Neural cell (in vitro differentiated cells): ENCODE data around the gene VSIG10L.

Experiments
- CTCF ChIP-seq: fragments of 450-650 bp; IDR thresholded peaks from 2 replicates; pipeline ENCODE4 v1.5.1; 2014; ENCODE audit warnings: antibody characterized with exemption, mild to moderate bottlenecking, moderate library complexity; ENCODE audit not compliant: poor library complexity, severe bottlenecking
- EP300 ChIP-seq: fragments of 450-650 bp; conservative IDR thresholded peaks from 2 replicates; pipeline ENCODE4 v1.6.1; 2014; ENCODE audit warnings: antibody characterized with exemption, mild to moderate bottlenecking, moderate library complexity; ENCODE audit not compliant: poor library complexity, severe bottlenecking
- EZH2 ChIP-seq: fragments of 200-600, 300-800 bp; shearing (Covaris generic), sonication (generic); IDR thresholded peaks from 2 replicates; pipeline ENCODE4 v1.6.1; 2014; ENCODE audit warnings: antibody characterized with exemption, low read length, borderline replicate concordance, mild to moderate bottlenecking; ENCODE audit not compliant: insufficient read depth, poor library complexity, severe bottlenecking
- MXI1 ChIP-seq: fragments of 450-650 bp; conservative IDR thresholded peaks from 2 replicates; pipeline ENCODE4 v1.6.1; 2014; ENCODE audit warnings: antibody characterized with exemption, mild to moderate bottlenecking; ENCODE audit not compliant: poor library complexity, severe bottlenecking
- POLR2AphosphoS5 ChIP-seq: IDR thresholded peaks from 2 replicates; pipeline ENCODE4 v1.6.1; 2012
- REST ChIP-seq: IDR thresholded peaks from 2 replicates; pipeline ENCODE4 v1.6.1; 2012; ENCODE audit warnings: borderline replicate concordance
- SMC3 ChIP-seq: fragments of 450-650 bp; conservative IDR thresholded peaks from 2 replicates; pipeline ENCODE4 v1.6.1; 2014; ENCODE audit warnings: antibody characterized with exemption, mild to moderate bottlenecking, moderate library complexity; ENCODE audit not compliant: poor library complexity
- TAF1 ChIP-seq: IDR thresholded peaks from 2 replicates; pipeline ENCODE4 v1.6.1; 2012; ENCODE audit warnings: low read depth

- TF ChIP-seq POLR2AphosphoS5 = no peak
- TF ChIP-seq EZH2 = no peak
- no peak for TF ChIP-seq SMC3
- TF ChIP-seq MXI1 = no peak
- TF ChIP-seq CTCF = no peak
- TF ChIP-seq REST = no peak
- no peak for TF ChIP-seq TAF1
- TF ChIP-seq EP300 = no peak
These were observed 46.0 kb upstream of the VSIG10L start, which contains the start of gene LIM2 for GRCh38 chr19:51387924-51388389.
